WTC11 (cell line): ENCODE results near the gene SRSF2. TPM values are rescaled to one million over a fixed set of nuclear protein-coding genes. Genes with fewer than 3 reads are reported as not detected.
A peak's percentile ranks its signal among the peaks of the same experiment; 100 is the strongest.

Source experiments
- ATAC-seq: fragments of 200-7000 bp; cut with Tn5 transposase; 2 replicates; pipeline ENCODE4 v1.10.0; 2021; ENCODE audit warnings: mild to moderate bottlenecking, moderate library complexity
- CTCF ChIA-PET: fragments of 300-600 bp; sonication (Branson Sonifier 250); formaldehyde crosslinking; loops from one replicate; lab custom pipeline; 2021; ENCODE audit warnings: antibody characterized with exemption; lab: Charles Lee
- POLR2A ChIA-PET: fragments of 350-600 bp; sonication (Branson Sonifier 250); formaldehyde crosslinking; loops from one replicate; lab custom pipeline; 2021; ENCODE audit warnings: antibody characterized with exemption; lab: Charles Lee
- DNase-seq: peaks from one replicate; pipeline ENCODE4 v3.0.0; 2021; ENCODE audit warnings: low spot score
- H3K27ac Mint-ChIP-seq: 2 replicates; pipeline ENCODE4 v1.8.0; 2021; ENCODE audit warnings: mixed read lengths
- H3K27me3 Mint-ChIP-seq: 2 replicates; pipeline ENCODE4 v1.8.0; 2021; ENCODE audit warnings: low read depth, mild to moderate bottlenecking, moderate library complexity, mixed read lengths
- H3K36me3 Mint-ChIP-seq: 2 replicates; pipeline ENCODE4 v1.8.0; 2021; ENCODE audit warnings: mixed read lengths
- H3K4me1 Mint-ChIP-seq: 2 replicates; pipeline ENCODE4 v1.8.0; 2022; ENCODE audit warnings: mixed read lengths
- H3K4me3 Mint-ChIP-seq: 2 replicates; pipeline ENCODE4 v1.8.0; 2021; ENCODE audit warnings: mild to moderate bottlenecking, moderate library complexity, mixed read lengths
- H3K9me3 Mint-ChIP-seq: 2 replicates; pipeline ENCODE4 v1.8.0; 2021; ENCODE audit warnings: mixed read lengths
- ATF3 ChIP-seq: sonication (generic); formaldehyde crosslinking; conservative IDR thresholded peaks from 2 replicates; pipeline ENCODE4 v1.8.1; 2022; ENCODE audit warnings: mild to moderate bottlenecking, missing genetic modification reagents
- CREB1 ChIP-seq: sonication (generic); formaldehyde crosslinking; IDR thresholded peaks from 2 replicates; pipeline ENCODE4 v1.8.0; 2023; ENCODE audit warnings: mild to moderate bottlenecking, missing genetic modification reagents
- CTCF ChIP-seq: fragments of 200-600 bp; IDR thresholded peaks from 2 replicates; pipeline ENCODE4 v1.8.0; 2022; ENCODE audit warnings: antibody characterized with exemption
- ERG ChIP-seq: fragments of 250-450 bp; sonication (Bioruptor Pico); IDR thresholded peaks from 2 replicates; pipeline ENCODE4 v1.8.0; 2021; ENCODE audit warnings: mild to moderate bottlenecking
- FOXK1 ChIP-seq: sonication (generic); formaldehyde crosslinking; IDR thresholded peaks from 2 replicates; pipeline ENCODE4 v1.8.0; 2022; ENCODE audit warnings: mild to moderate bottlenecking, moderate library complexity, missing genetic modification reagents
- GABPB1 ChIP-seq: sonication (generic); formaldehyde crosslinking; IDR thresholded peaks from 2 replicates; pipeline ENCODE4 v1.8.1; 2023; ENCODE audit warnings: mild to moderate bottlenecking, missing genetic modification reagents
- GTF2I ChIP-seq: fragments of 250-450 bp; sonication (Bioruptor Pico); conservative IDR thresholded peaks from 2 replicates; pipeline ENCODE4 v1.4.0; 2021; ENCODE audit warnings: mild to moderate bottlenecking
- MLX ChIP-seq: sonication (generic); formaldehyde crosslinking; IDR thresholded peaks from 2 replicates; pipeline ENCODE4 v1.8.1; 2023; ENCODE audit warnings: mild to moderate bottlenecking, missing genetic modification reagents, moderate library complexity
- NR2C2 ChIP-seq: sonication (generic); formaldehyde crosslinking; IDR thresholded peaks from 2 replicates; pipeline ENCODE4 v1.8.0; 2022; ENCODE audit warnings: mild to moderate bottlenecking, missing genetic modification reagents
- OVOL2 ChIP-seq: fragments of 250-450 bp; sonication (Bioruptor Pico); IDR thresholded peaks from 2 replicates; pipeline ENCODE4 v1.9.0; 2021; ENCODE audit warnings: mild to moderate bottlenecking, borderline replicate concordance
- PREB ChIP-seq: sonication (generic); formaldehyde crosslinking; IDR thresholded peaks from 2 replicates; pipeline ENCODE4 v1.8.1; 2022; ENCODE audit warnings: mild to moderate bottlenecking, missing genetic modification reagents, moderate library complexity, borderline replicate concordance
- SOX15 ChIP-seq: fragments of 250-450 bp; sonication (Bioruptor Pico); IDR thresholded peaks from 2 replicates; pipeline ENCODE4 v1.9.0; 2021; ENCODE audit warnings: mild to moderate bottlenecking
- SP1 ChIP-seq: sonication (generic); formaldehyde crosslinking; conservative IDR thresholded peaks from 2 replicates; pipeline ENCODE4 v1.8.1; 2022; ENCODE audit warnings: missing genetic modification reagents
- TCF7 ChIP-seq: sonication (generic); formaldehyde crosslinking; IDR thresholded peaks from 2 replicates; pipeline ENCODE4 v1.8.0; 2022; ENCODE audit warnings: mild to moderate bottlenecking, low read depth, missing genetic modification reagents, moderate library complexity
- TEAD4 ChIP-seq: sonication (generic); formaldehyde crosslinking; IDR thresholded peaks from 2 replicates; pipeline ENCODE4 v1.8.0; 2022; ENCODE audit warnings: mild to moderate bottlenecking, missing genetic modification reagents
- ZNF138 ChIP-seq: sonication (generic); formaldehyde crosslinking; conservative IDR thresholded peaks from 2 replicates; pipeline ENCODE4 v1.8.1; 2022; ENCODE audit warnings: mild to moderate bottlenecking, moderate library complexity, missing genetic modification reagents
- ZNF219 ChIP-seq: sonication (generic); formaldehyde crosslinking; IDR thresholded peaks from 2 replicates; pipeline ENCODE4 v1.8.0; 2023; ENCODE audit warnings: missing genetic modification reagents, mild to moderate bottlenecking, borderline replicate concordance
- ZNF232 ChIP-seq: sonication (generic); formaldehyde crosslinking; IDR thresholded peaks from 2 replicates; pipeline ENCODE4 v1.8.0; 2022; ENCODE audit warnings: mild to moderate bottlenecking, missing genetic modification reagents
- ZNF532 ChIP-seq: fragments of 250-450 bp; sonication (Bioruptor Pico); IDR thresholded peaks from 2 replicates; pipeline ENCODE4 v1.9.0; 2021; ENCODE audit warnings: mild to moderate bottlenecking, borderline replicate concordance
- total RNA-seq: library from RNA; stranded (reverse); gene quantifications from 3 replicates; pipeline ENCODE4 v1.2.3, GENCODE V29; 2021

SRSF2 gene
- total RNA-seq, 1 experiment from 2014 or later, result 355 TPM

- Mint-ChIP-seq H3K4me1 (peaks cover 34% of the 10 kb centered on the region), H3K36me3 (peaks cover 3% of the 10 kb centered on the region; the same call in 1 of the 2 replicates), H3K9me3 (no peaks in the 10 kb centered on the region), H3K27me3 (peaks cover 15% of the 10 kb centered on the region), H3K27ac (no peak overlapping the region), H3K4me3 (peak overlapping the region; percentile 74)
- ChIA-PET CTCF (interaction anchor here (0.6 to 4.2 kb wide), 45 partner anchors 9 to 585 kb away, joined by 3 to 52 read pairs (median 4); partner anchors contain the start of genes JMJD6, METTL23, MFSD11 and MGAT5B), POLR2A (interaction anchor here (0.6 to 1.1 kb wide), 3 partner anchors 37 to 261 kb away, joined by 3 to 5 read pairs (median 5); no protein-coding TSS in a partner anchor)
- ATAC-seq (peak; percentile 86), DNase-seq (peak; percentile 84)
- TF ChIP-seq ZNF138, result 0 out of 2 replicates have a peak, but pooled peaks have one; percentile 39
- TF ChIP-seq GTF2I (CRISPR knock-in tag), result no peak
- peak; percentile 37; the same call in 1 of the 2 replicates for TF ChIP-seq CTCF
These were observed 28.9 kb downstream of the SRSF2 start for GRCh38 chr17:76707985-76708807.

GRCh38 chr17:76706817-76707216 lies 30.3 kb downstream of the SRSF2 start:
- peaks cover 3% of the 10 kb centered on the region; the same call in 1 of the 2 replicates for H3K36me3 Mint-ChIP-seq
- POLR2A ChIA-PET, result no interaction called here
- peaks cover 37% of the 10 kb centered on the region for H3K4me1 Mint-ChIP-seq
- no peak overlapping the region for H3K4me3 Mint-ChIP-seq
- TF ChIP-seq GABPB1 (CRISPR knock-in tag) (no peak), GTF2I (CRISPR knock-in tag) (no peak), ZNF532 (CRISPR knock-in tag) (no peak), ATF3 (CRISPR knock-in tag) (no peak), ZNF219 (CRISPR knock-in tag) (no peak), SP1 (CRISPR knock-in tag) (no peak), OVOL2 (CRISPR knock-in tag) (no peak), ERG (CRISPR knock-in tag) (no peak), PREB (CRISPR knock-in tag) (no peak), TEAD4 (CRISPR knock-in tag) (no peak), ZNF232 (CRISPR knock-in tag) (no peak), SOX15 (CRISPR knock-in tag) (no peak), FOXK1 (no peak), CREB1 (CRISPR knock-in tag) (no peak), NR2C2 (no peak), MLX (no peak), TCF7 (CRISPR knock-in tag) (no peak)
- TF ChIP-seq, all 79 proteins: peak for 0
- ATAC-seq (no peak), DNase-seq (no peak)
- H3K27me3 Mint-ChIP-seq, result peaks cover 15% of the 10 kb centered on the region
- no peaks in the 10 kb centered on the region for H3K9me3 Mint-ChIP-seq
- H3K27ac Mint-ChIP-seq, result no peak overlapping the region
- CTCF ChIA-PET, result interaction anchor here (4.2 kb wide), 1 partner anchor 25 kb away, joined by 52 read pairs; no protein-coding TSS in a partner anchor
